RWPE2 (cell line): ENCODE data around the gene OR8H2.

Source experiments
- ATAC-seq: fragments of 200-7000 bp; cut with Tn5 transposase; 3 replicates; pipeline ENCODE4 v1.9.1; 2021; ENCODE audit warnings: low read depth
- DNase-seq: peaks from one replicate; pipeline ENCODE4 v3.0.0-alpha.2; 2020; ENCODE audit warnings: low spot score
- H3K27ac ChIP-seq: fragments of 450-650 bp; 2 replicates; pipeline ENCODE4 v1.5.1; 2017; ENCODE audit warnings: mild to moderate bottlenecking; ENCODE audit not compliant: poor library complexity, severe bottlenecking
- H3K27me3 ChIP-seq: fragments of 250-450 bp; sonication (Bioruptor Pico); 2 replicates; pipeline ENCODE4 v1.5.1; 2021; ENCODE audit warnings: mild to moderate bottlenecking, moderate library complexity; ENCODE audit not compliant: insufficient read depth, poor library complexity, severe bottlenecking
- H3K36me3 ChIP-seq: fragments of 250-450 bp; sonication (Bioruptor Pico); 2 replicates; pipeline ENCODE4 v1.5.1; 2020; ENCODE audit warnings: low read depth, mild to moderate bottlenecking, moderate library complexity
- H3K4me1 ChIP-seq: fragments of 250-450 bp; sonication (Bioruptor Pico); 2 replicates; pipeline ENCODE4 v1.5.1; 2021; ENCODE audit warnings: mild to moderate bottlenecking, moderate library complexity; ENCODE audit not compliant: insufficient read depth, poor library complexity, severe bottlenecking
- H3K4me3 ChIP-seq: fragments of 250-450 bp; sonication (Bioruptor Pico); 2 replicates; pipeline ENCODE4 v1.5.1; 2021; ENCODE audit warnings: mild to moderate bottlenecking, moderate library complexity; ENCODE audit not compliant: severe bottlenecking
- H3K9me3 ChIP-seq: fragments of 250-450 bp; sonication (Bioruptor Pico); 2 replicates; pipeline ENCODE4 v1.5.1; 2021; ENCODE audit warnings: mild to moderate bottlenecking, moderate library complexity; ENCODE audit not compliant: severe bottlenecking
- TF ChIP-seq, protein P1 (sequence below): fragments of 450-650 bp; IDR thresholded peaks from one replicate; pipeline ENCODE4 v1.5.1; 2017; ENCODE audit warnings: mild to moderate bottlenecking, moderate library complexity; ENCODE audit not compliant: poor library complexity, severe bottlenecking

Gene OR8H2

DNA sequence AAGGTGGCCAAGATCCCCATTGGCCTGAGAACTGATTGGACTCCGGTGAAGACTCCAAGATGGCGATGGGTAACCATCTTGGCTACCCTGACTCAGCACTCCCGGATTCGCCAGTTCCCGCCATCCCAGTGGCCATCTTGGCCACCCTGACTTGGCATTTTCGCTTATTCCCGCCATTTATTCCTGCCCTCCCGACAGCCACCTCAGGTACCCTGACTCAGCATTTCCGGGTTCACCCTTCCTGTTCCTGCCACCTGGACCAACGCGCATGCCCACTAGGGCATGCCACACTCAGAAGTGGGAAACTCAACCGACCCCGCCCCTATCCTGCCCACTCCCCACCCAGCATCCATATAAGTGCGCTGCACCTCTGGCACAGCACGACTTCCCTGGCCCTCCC, 48.8 kb downstream of the OR8H2 start:
- Histone ChIP-seq H3K27me3 (no peaks in the 10 kb centered on the region), H3K4me1 (no peaks in the 10 kb centered on the region), H3K4me3 (no peak overlapping the region), H3K36me3 (no peaks in the 10 kb centered on the region), H3K9me3 (no peaks in the 10 kb centered on the region), H3K27ac (no peak overlapping the region)
- DNase-seq (no peak), ATAC-seq (no peak)
- TF ChIP-seq, protein P1, sequence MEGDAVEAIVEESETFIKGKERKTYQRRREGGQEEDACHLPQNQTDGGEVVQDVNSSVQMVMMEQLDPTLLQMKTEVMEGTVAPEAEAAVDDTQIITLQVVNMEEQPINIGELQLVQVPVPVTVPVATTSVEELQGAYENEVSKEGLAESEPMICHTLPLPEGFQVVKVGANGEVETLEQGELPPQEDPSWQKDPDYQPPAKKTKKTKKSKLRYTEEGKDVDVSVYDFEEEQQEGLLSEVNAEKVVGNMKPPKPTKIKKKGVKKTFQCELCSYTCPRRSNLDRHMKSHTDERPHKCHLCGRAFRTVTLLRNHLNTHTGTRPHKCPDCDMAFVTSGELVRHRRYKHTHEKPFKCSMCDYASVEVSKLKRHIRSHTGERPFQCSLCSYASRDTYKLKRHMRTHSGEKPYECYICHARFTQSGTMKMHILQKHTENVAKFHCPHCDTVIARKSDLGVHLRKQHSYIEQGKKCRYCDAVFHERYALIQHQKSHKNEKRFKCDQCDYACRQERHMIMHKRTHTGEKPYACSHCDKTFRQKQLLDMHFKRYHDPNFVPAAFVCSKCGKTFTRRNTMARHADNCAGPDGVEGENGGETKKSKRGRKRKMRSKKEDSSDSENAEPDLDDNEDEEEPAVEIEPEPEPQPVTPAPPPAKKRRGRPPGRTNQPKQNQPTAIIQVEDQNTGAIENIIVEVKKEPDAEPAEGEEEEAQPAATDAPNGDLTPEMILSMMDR, result no peak
